K562 (cell line): Measurements from ENCODE around the gene SAMD11. TPM values are rescaled to one million over a fixed set of nuclear protein-coding genes. Genes with fewer than 3 reads are reported as not detected.

Experiments
- ATAC-seq: fragments of 200-7000 bp; cut with Tn5 transposase; 3 replicates; pipeline ENCODE4 v1.9.1; 2020; ENCODE audit warnings: moderate library complexity
- BruUV-seq: library from RNA; stranded (reverse); fragments of 400-500 nt; replicated peaks from 2 replicates; lab custom pipeline; 2021; lab: Mats Ljungman, UMichigan
- CTCF ChIA-PET: fragments of 300-600 bp; formaldehyde crosslinking; extraction: SDS; loops from one replicate; lab custom pipeline; 2021; ENCODE audit warnings: low intra/inter-chr PET ratio; lab: Yijun Ruan, JAX
- POLR2A ChIA-PET: fragments of 300-600, 350-650 bp; sonication (Branson Sonifier 250); formaldehyde crosslinking; extraction: SDS; loops from one replicate; lab custom pipeline; 2021; ENCODE audit warnings: antibody characterized with exemption, inconsistent platforms; lab: Yijun Ruan, JAX
- DNase-seq, 4 experiments: peaks; one replicate each; pipeline versions ENCODE4 v3.0.0 to v3.0.0-alpha.2; 2011 to 2018; ENCODE audit warnings: low spot score in 3 of 4, mixed read lengths in 3 of 4; ENCODE audit errors: extremely low read depth in 1 of 4
- FAIRE-seq: peaks from 2 replicates; lab custom pipeline; 2011; peaks lifted over from hg19 to GRCh38; lab: Jason Lieb, UNC
- H2AFZ ChIP-seq: 2 replicates; pipeline ENCODE4 v1.6.0; 2011; ENCODE audit warnings: low read depth, low read length, control low read depth, inconsistent platforms
- H3K27ac ChIP-seq: fragments of 200-600 bp; 3 replicates; pipeline ENCODE4 v1.8.0; 2011; ENCODE audit warnings: low read depth, mild to moderate bottlenecking, control low read depth, inconsistent platforms, low read length, moderate library complexity, mixed read lengths; ENCODE audit errors: extremely low read depth
- H3K27me3 ChIP-seq, 2 experiments: fragments of 300-600 bp in 1 of 2; 2 replicates in 1 of 2; 3 replicates in 1 of 2; pipeline versions ENCODE4 v1.6.0 to v1.8.0; 2011; ENCODE audit warnings: inconsistent platforms in 2 of 2, low read length in 2 of 2, mild to moderate bottlenecking in 1 of 2, mixed read lengths in 1 of 2, moderate library complexity in 1 of 2; ENCODE audit not compliant: control insufficient read depth in 2 of 2, insufficient read depth in 2 of 2
- H3K36me3 ChIP-seq: fragments of 300-600 bp; 3 replicates; pipeline ENCODE4 v1.8.0; 2011; ENCODE audit warnings: mild to moderate bottlenecking, low read length, inconsistent platforms; ENCODE audit not compliant: control insufficient read depth, insufficient read depth
- H3K4me1 ChIP-seq, 2 experiments: fragments of 200-600 bp in 1 of 2; replicated peaks in 1 of 2; 2 replicates in 1 of 2; 3 replicates in 1 of 2; pipeline versions ENCODE4 v1.5.1 to v1.8.0; 2011; ENCODE audit warnings: inconsistent platforms in 2 of 2, low read length in 2 of 2, mild to moderate bottlenecking in 1 of 2, mixed read lengths in 1 of 2, moderate library complexity in 1 of 2; ENCODE audit not compliant: control insufficient read depth in 2 of 2, insufficient read depth in 2 of 2
- H3K4me2 ChIP-seq: 2 replicates; pipeline ENCODE4 v1.6.1; 2011; ENCODE audit warnings: low read length, control low read depth, inconsistent platforms, mixed read lengths; ENCODE audit not compliant: insufficient read depth
- H3K4me3 ChIP-seq: fragments of 200-600 bp; sonication (generic), shearing (Covaris generic); 2 replicates; pipeline ENCODE4 v1.5.1; 2016; ENCODE audit warnings: control low read depth, inconsistent platforms
- H3K79me2 ChIP-seq: fragments of 200-600 bp; 3 replicates; pipeline ENCODE4 v1.8.0; 2011; ENCODE audit warnings: low read length, inconsistent platforms; ENCODE audit not compliant: control insufficient read depth, insufficient read depth
- H3K9ac ChIP-seq, 2 experiments: 2 replicates each; pipeline versions ENCODE4 v1.6.0 to v1.6.1; 2011; ENCODE audit warnings: low read depth in 2 of 2, low read length in 2 of 2, control low read depth in 1 of 2, inconsistent platforms in 1 of 2, mild to moderate bottlenecking in 1 of 2, mixed read lengths in 1 of 2; ENCODE audit not compliant: insufficient read depth in 1 of 2
- H3K9me1 ChIP-seq: one replicate; pipeline ENCODE4 v1.6.0; 2011; ENCODE audit warnings: inconsistent platforms, mild to moderate bottlenecking, low read length, moderate library complexity; ENCODE audit not compliant: control insufficient read depth, insufficient read depth
- H3K9me3 ChIP-seq: replicated peaks from 2 replicates; pipeline ENCODE4 v1.5.1; 2011; ENCODE audit warnings: low read depth, low read length, inconsistent platforms; ENCODE audit not compliant: control insufficient read depth, insufficient read depth
- H4K20me1 ChIP-seq: replicated peaks from 2 replicates; pipeline ENCODE4 v1.6.1; 2011; ENCODE audit warnings: low read length, inconsistent platforms, mixed read lengths; ENCODE audit not compliant: control insufficient read depth, insufficient read depth
- ARID2 ChIP-seq: fragments of 450-650 bp; IDR thresholded peaks from 2 replicates; pipeline ENCODE4 v1.6.1; 2017; ENCODE audit warnings: antibody characterized with exemption, mild to moderate bottlenecking
- CAMTA2 ChIP-seq: fragments of 250-450 bp; sonication (Bioruptor Pico); conservative IDR thresholded peaks from 2 replicates; pipeline ENCODE4 v1.5.1; 2022
- FOS ChIP-seq: IDR thresholded peaks from 3 replicates; pipeline ENCODE4 v1.6.1; 2011; ENCODE audit not compliant: insufficient read length; ENCODE audit errors: extremely low read depth
- IRF2 ChIP-seq: sonication (generic); formaldehyde crosslinking; IDR thresholded peaks from 2 replicates; pipeline ENCODE4 v1.8.1; 2022; ENCODE audit warnings: mild to moderate bottlenecking, missing genetic modification reagents
- KDM1A ChIP-seq, 2 experiments: fragments of 450-650 bp; IDR thresholded peaks; 2 replicates each; pipeline ENCODE4 v1.6.1; 2016; ENCODE audit warnings: mild to moderate bottlenecking in 2 of 2
- MAFG ChIP-seq: fragments of 450-650 bp; conservative IDR thresholded peaks from 2 replicates; pipeline ENCODE4 v1.6.1; 2016; ENCODE audit warnings: missing genetic modification characterization, missing compliant biosample characterization
- POLR2A ChIP-seq: fragments of 450-650 bp; conservative IDR thresholded peaks from 2 replicates; pipeline ENCODE4 v1.6.1; 2016
- POLR2G ChIP-seq: fragments of 200-400 bp; formaldehyde crosslinking; IDR thresholded peaks from 2 replicates; pipeline ENCODE4 v1.6.1; 2017; ENCODE audit warnings: low read depth, mild to moderate bottlenecking, antibody characterized with exemption, low read length, moderate library complexity
- RBM25 ChIP-seq: fragments of 200-400 bp; formaldehyde crosslinking; IDR thresholded peaks from 2 replicates; pipeline ENCODE4 v1.6.1; 2018; ENCODE audit warnings: low read length, low read depth, moderate library complexity; ENCODE audit not compliant: severe bottlenecking
- STAT5A ChIP-seq: IDR thresholded peaks from 2 replicates; pipeline ENCODE4 v1.6.1; 2012; ENCODE audit warnings: low read length, inconsistent platforms, borderline replicate concordance
- TARDBP ChIP-seq: fragments of 450-650 bp; IDR thresholded peaks from 2 replicates; pipeline ENCODE4 v1.6.1; 2016
- YY1 ChIP-seq, 3 experiments: IDR thresholded peaks; 2 replicates each; pipeline ENCODE4 v1.6.1; 2011; ENCODE audit warnings: low read length in 2 of 3, mild to moderate bottlenecking in 2 of 3, moderate library complexity in 2 of 3, borderline replicate concordance in 1 of 3, control low read depth in 1 of 3, low read depth in 1 of 3; ENCODE audit not compliant: insufficient read depth in 3 of 3, insufficient replicate concordance in 2 of 3, control insufficient read depth in 1 of 3, insufficient read length in 1 of 3; ENCODE audit errors: extremely low read depth in 1 of 3
- ZEB2 ChIP-seq: fragments of 450-650 bp; IDR thresholded peaks from 2 replicates; pipeline ENCODE4 v1.6.1; 2016
- ZNF282 ChIP-seq: sonication (generic); formaldehyde crosslinking; IDR thresholded peaks from 2 replicates; pipeline ENCODE4 v1.8.1; 2023; ENCODE audit warnings: missing genetic modification reagents
- ZNF717 ChIP-seq: fragments of 250-450 bp; sonication (Bioruptor Pico); IDR thresholded peaks from 2 replicates; pipeline ENCODE4 v1.5.0; 2021
- ZNF76 ChIP-seq: fragments of 250-450 bp; sonication (Bioruptor Pico); IDR thresholded peaks from 2 replicates; pipeline ENCODE4 v1.4.0; 2020; ENCODE audit warnings: mild to moderate bottlenecking, moderate library complexity, borderline replicate concordance
- ZNF764 ChIP-seq: fragments of 250-450 bp; sonication (Bioruptor Pico); IDR thresholded peaks from 2 replicates; pipeline ENCODE4 v1.4.0; 2020; ENCODE audit warnings: low read depth, mild to moderate bottlenecking, moderate library complexity
- WGBS: fragments of 100-300 bp; shearing (Covaris generic); methylation state at CpG from one replicate; pipeline ENCODE4 v1.1.6; 2016; ENCODE audit warnings: low coverage, mixed read lengths; ENCODE audit not compliant: insufficient coverage; ENCODE audit errors: missing lambda C conversion rate; 5-methylcytosine and 5-hydroxymethylcytosine counted together
- in situ Hi-C: fragments of 300-500 bp; cut with MboI; formaldehyde crosslinking; loops from 4 replicates; pipeline ENCODE4 v1.15.0; 2018; ENCODE audit warnings: inconsistent platforms, mixed read lengths
- intact Hi-C: fragments of 100-400 bp; cut with micrococcal nuclease; formaldehyde crosslinking; loops from 2 replicates; pipeline ENCODE4 v1.14.2; 2022
- polyA plus RNA-seq, 8 experiments: library from polyadenylated mRNA; depleted of rRNA in 4 of 8; stranded (reverse) in 5 of 8; unstranded in 3 of 8; fragments of >200 nt; fragmentation: Nextera tagmentation in 2 of 8; fragmentation: Illumina TruSeq in 1 of 8; extraction: Ambion mirVana in 2 of 8; extraction: Trizol in 1 of 8; gene quantifications; 2 replicates each; pipeline versions ENCODE4 v1.2.1 to v1.2.3, GENCODE V29; 2011 to 2014; ENCODE audit warnings: inconsistent platforms in 1 of 8, missing spikeins in 1 of 8
- total RNA-seq, 7 experiments: library from RNA; depleted of rRNA in 6 of 7; stranded (reverse); fragments of >200 nt in 6 of 7; fragmentation: Illumina TruSeq in 2 of 7; extraction: Trizol in 2 of 7; gene quantifications; 2 replicates each; pipeline versions ENCODE4 v1.2.1 to v1.2.3, GENCODE V29; 2011 to 2021; ENCODE audit warnings: low replicate concordance in 1 of 7
- TF ChIP-seq, protein P1 (sequence below): sonication (generic); formaldehyde crosslinking; IDR thresholded peaks from 2 replicates; pipeline ENCODE4 v1.9.0; 2022; ENCODE audit warnings: mild to moderate bottlenecking, missing genetic modification reagents

Gene SAMD11
- total and polyA plus RNA-seq, 9 of the 15 experiments (the other 6 are each of a cell fraction or from before 2014, with no cell fraction given), result 0.07 to 0.82 (median 0.11) TPM; not detected in 2

DNA sequence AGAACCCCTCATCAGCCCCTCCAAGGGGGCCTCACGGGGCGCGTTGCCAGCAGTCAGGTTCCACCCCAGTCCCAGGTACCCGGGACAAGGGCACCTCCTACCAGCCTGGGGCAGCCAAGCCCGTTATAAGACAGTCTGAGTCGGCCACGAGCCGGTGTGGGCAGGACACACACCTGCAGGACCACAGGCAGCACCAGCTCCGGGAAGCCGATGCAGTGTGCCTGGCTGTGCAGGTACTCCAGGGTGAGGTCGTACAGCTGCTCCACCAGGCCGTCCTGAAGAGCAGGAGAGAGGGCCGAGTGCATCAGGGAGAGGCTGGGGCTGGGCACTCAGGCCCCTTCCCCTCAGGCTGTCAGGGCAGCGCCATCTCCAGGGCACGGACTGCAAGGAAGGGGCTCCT lies 24.2 kb downstream of the SAMD11 start:
- DNase-seq, result no peak
- ChIA-PET POLR2A (no interaction called here), CTCF (no interaction called here)
- in situ Hi-C loops (no loop called here), intact Hi-C loops (no loop called here)
- H3K4me1 ChIP-seq, result peaks cover 2 to 65% of the 10 kb centered on the region in 2 experiments; a peak in 3 of 5 replicates
- H3K9ac ChIP-seq, result no peak overlapping the region; a peak in 1 of 4 replicates
- no TSS peak for BruUV-seq
- H3K4me3 ChIP-seq, result no peak overlapping the region
- peaks cover 93% of the 10 kb centered on the region; the same call in 2 of the 3 replicates for H3K36me3 ChIP-seq
- H4K20me1 ChIP-seq, result peaks cover 14% of the 10 kb centered on the region
- H3K27ac ChIP-seq, result no peak overlapping the region
- no peak overlapping the region for H2AFZ ChIP-seq
- no peak for FAIRE-seq
- no peak for ATAC-seq
- H3K79me2 ChIP-seq, result peaks cover 3% of the 10 kb centered on the region; the same call in 2 of the 3 replicates
- H3K4me2 ChIP-seq, result no peak overlapping the region
- H3K9me1 ChIP-seq, result no peaks in the 10 kb centered on the region
- WGBS, result 90% methylated on average over 14 of the region's 15 CpGs
- TF ChIP-seq POLR2G, result peak; percentile 34; the same call in 1 of the 2 replicates
- no peak for TF ChIP-seq ZNF717 (CRISPR knock-in tag)
- no peaks in the 10 kb centered on the region for H3K27me3 ChIP-seq
- no peaks in the 10 kb centered on the region for H3K9me3 ChIP-seq

DNA sequence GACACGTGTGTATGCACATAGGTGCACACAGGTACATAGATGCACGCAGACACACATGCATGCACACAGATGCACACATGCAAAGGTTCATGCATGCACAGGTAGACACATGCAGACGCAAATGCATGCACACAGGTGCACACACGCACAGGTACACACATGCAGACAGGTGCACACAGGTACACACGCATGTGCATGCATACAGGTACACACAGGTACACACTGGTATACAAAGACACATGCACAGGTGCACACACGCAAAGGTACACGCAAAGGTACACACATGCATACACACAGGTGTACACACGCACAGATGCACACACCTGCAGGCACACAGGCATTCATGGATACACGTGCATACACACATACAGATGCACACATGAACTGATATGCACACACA lies 26.5 kb downstream of the SAMD11 start:
- no peak for DNase-seq
- no peak for FAIRE-seq
- peaks cover 100% of the 10 kb centered on the region; the same call in 2 of the 3 replicates for H3K36me3 ChIP-seq
- no peak for ATAC-seq
- BruUV-seq, result no TSS peak
- no peak overlapping the region for H3K9ac ChIP-seq
- ChIA-PET POLR2A (no interaction called here), CTCF (no interaction called here)
- peaks cover 3% of the 10 kb centered on the region; the same call in 2 of the 3 replicates for H3K79me2 ChIP-seq
- no peak overlapping the region for H3K4me3 ChIP-seq
- intact Hi-C loops (no loop called here), in situ Hi-C loops (no loop called here)
- WGBS, result 95% methylated on average over 9 of the region's 9 CpGs
- no peak overlapping the region for H2AFZ ChIP-seq
- H3K27me3 ChIP-seq, result no peaks in the 10 kb centered on the region
- H3K9me3 ChIP-seq, result no peaks in the 10 kb centered on the region
- H4K20me1 ChIP-seq, result peaks cover 7% of the 10 kb centered on the region
- H3K4me2 ChIP-seq, result no peak overlapping the region
- peaks cover 0 to 56% of the 10 kb centered on the region in 2 experiments; a peak in 2 of 5 replicates for H3K4me1 ChIP-seq
- H3K9me1 ChIP-seq, result no peaks in the 10 kb centered on the region
- no peak overlapping the region for H3K27ac ChIP-seq
- TF ChIP-seq KDM1A (IDR thresholded peaks at IDR 0.05) (peak in 1 of 2 experiments; percentile 97; a peak in 2 of 4 replicates), ZNF282 (CRISPR knock-in tag) (0 out of 2 replicates have a peak, but pooled peaks have one; percentile 35), FOS (no peak), ARID2 (peak; percentile 42; the same call in 1 of the 2 replicates), RBM25 (no peak), IRF2 (CRISPR knock-in tag) (peak; percentile 65; the same call in 1 of the 2 replicates), YY1 (IDR thresholded peaks at IDR 0.05; ENCODE audit: borderline replicate concordance in 1 of 3, control insufficient read depth in 1 of 3, extremely low read depth in 1 of 3, insufficient read depth in 3 of 3, insufficient read length in 1 of 3, insufficient replicate concordance in 2 of 3, low read depth in 1 of 3, low read length in 2 of 3) (no peak), POLR2A (peak; percentile 36; the same call in 1 of the 2 replicates), ZNF764 (no peak), TARDBP (0 out of 2 replicates have a peak, but pooled peaks have one; percentile 9), CAMTA2 (CRISPR knock-in tag) (no peak), MAFG (tag) (no peak), STAT5A (peak; percentile 37; the same call in 1 of the 2 replicates), ZNF76 (no peak), ZEB2 (0 out of 2 replicates have a peak, but pooled peaks have one; percentile 49)
- TF ChIP-seq, protein P1, sequence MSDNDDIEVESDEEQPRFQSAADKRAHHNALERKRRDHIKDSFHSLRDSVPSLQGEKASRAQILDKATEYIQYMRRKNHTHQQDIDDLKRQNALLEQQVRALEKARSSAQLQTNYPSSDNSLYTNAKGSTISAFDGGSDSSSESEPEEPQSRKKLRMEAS (CRISPR knock-in tag), result 0 out of 2 replicates have a peak, but pooled peaks have one; percentile 40
